H1 (cell line): ENCODE results near the gene ATP9B. TPM values are rescaled to one million over a fixed set of nuclear protein-coding genes. Genes with fewer than 3 reads are reported as not detected.

ENCODE experiments used
- NRF1 ChIP-seq: IDR thresholded peaks from 2 replicates; pipeline ENCODE4 v1.6.1; 2011; ENCODE audit warnings: mild to moderate bottlenecking, low read depth, low read length, improper control_type of control experiment
- POU5F1 ChIP-seq: IDR thresholded peaks from 2 replicates; pipeline ENCODE4 v1.6.1; 2011; ENCODE audit warnings: low read depth, mild to moderate bottlenecking, low read length, moderate library complexity
- TAF1 ChIP-seq: IDR thresholded peaks from 2 replicates; pipeline ENCODE4 v1.6.1; 2011; ENCODE audit warnings: mild to moderate bottlenecking, low read depth, low read length
- polyA plus RNA-seq, 7 experiments: library from polyadenylated mRNA; depleted of rRNA in 3 of 7; stranded (reverse) in 5 of 7; unstranded in 2 of 7; fragments of >200 nt in 5 of 7; fragments of 200-250 nt in 2 of 7; gene quantifications; 1 replicate in 5 of 7; 2 replicates in 1 of 7; 4 replicates in 1 of 7; pipeline versions ENCODE4 v1.2.1 to v1.2.3, GENCODE V29; 2011 to 2013; ENCODE audit warnings: missing spikeins in 2 of 7, mixed read lengths in 2 of 7
- total RNA-seq: library from RNA; stranded (reverse); fragmentation: NEBNext Ultra II Directional; extraction: Animal tissue kit (Norgen Biotek cat#: 25700); gene quantifications from 2 replicates; pipeline ENCODE4 v1.2.1, GENCODE V29; 2021

The ATP9B gene
- total and polyA plus RNA-seq, 2 of the 8 experiments (the other 6 are each of a cell fraction or from before 2014, with no cell fraction given): 15.1 to 21.7 TPM

DNA sequence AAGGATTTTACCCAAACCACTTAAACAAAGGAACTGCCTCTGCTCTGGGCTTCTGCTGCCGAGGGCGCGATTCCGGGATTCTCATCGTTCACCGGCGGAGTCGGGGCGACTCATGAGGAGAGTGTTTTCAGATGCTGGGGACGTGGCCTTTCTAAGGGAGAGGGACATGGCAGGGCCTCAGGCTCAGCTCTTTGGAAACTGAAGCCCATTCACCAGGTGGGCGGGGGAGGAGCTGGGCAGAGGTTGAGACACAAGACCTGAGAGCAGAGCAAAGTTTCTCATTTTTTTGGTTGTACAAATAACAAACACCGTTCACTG is 356.3 kb downstream of the ATP9B start (continued):
- no peak for TF ChIP-seq POU5F1
- TF ChIP-seq NRF1: no peak
- TF ChIP-seq TAF1: no peak
